Small intestine (tissue), 7 donors: ENCODE results near the gene ELAC2. TPM values are rescaled to one million over a fixed set of nuclear protein-coding genes. Genes with fewer than 3 reads are reported as not detected.

Experiments used
- DNase-seq, 2 donors: peaks; one replicate each; pipeline versions ENCODE4 v3.0.0 to v3.0.0-alpha.2; 2013
- FAIRE-seq: peaks from 2 replicates; lab custom pipeline; 2012; peaks lifted over from hg19 to GRCh38; lab: Jason Lieb, UNC
- H3K27ac ChIP-seq, 3 donors: one replicate each; pipeline ENCODE4 v1.5.1; 2013; ENCODE audit warnings: low read length in 2 of 3, mild to moderate bottlenecking in 2 of 3, control low read depth in 1 of 3, inconsistent platforms in 1 of 3, low read depth in 1 of 3, moderate library complexity in 1 of 3
- H3K27me3 ChIP-seq, 3 donors: one replicate each; pipeline ENCODE4 v1.6.1; 2013; ENCODE audit warnings: low read length in 3 of 3, inconsistent platforms in 1 of 3; ENCODE audit not compliant: control insufficient read depth in 3 of 3, insufficient read depth in 3 of 3
- H3K36me3 ChIP-seq, 3 donors: one replicate each; pipeline ENCODE4 v1.6.1; 2013; ENCODE audit warnings: low read length in 3 of 3, inconsistent platforms in 1 of 3, low read depth in 1 of 3, mild to moderate bottlenecking in 1 of 3, moderate library complexity in 1 of 3; ENCODE audit not compliant: control insufficient read depth in 3 of 3, insufficient read depth in 2 of 3
- H3K4me1 ChIP-seq, 3 donors: one replicate each; pipeline ENCODE4 v1.6.1; 2013; ENCODE audit warnings: low read length in 2 of 3, inconsistent platforms in 1 of 3, low read depth in 1 of 3, mild to moderate bottlenecking in 1 of 3, moderate library complexity in 1 of 3; ENCODE audit not compliant: control insufficient read depth in 3 of 3, insufficient read depth in 2 of 3
- H3K4me3 ChIP-seq, 3 donors: one replicate each; pipeline ENCODE4 v1.5.1; 2013; ENCODE audit warnings: low read length in 3 of 3, control low read depth in 1 of 3, inconsistent platforms in 1 of 3, low read depth in 1 of 3, mild to moderate bottlenecking in 1 of 3, moderate library complexity in 1 of 3
- H3K9me3 ChIP-seq, 2 donors: one replicate each; pipeline ENCODE4 v1.6.1; 2013; ENCODE audit warnings: low read depth in 1 of 2, low read length in 1 of 2; ENCODE audit not compliant: control insufficient read depth in 2 of 2, insufficient read depth in 1 of 2
- WGBS, 3 donors: extraction: QIAGEN DNeasy Blood & Tissue Kit; methylation state at CpG; one replicate each; pipeline ENCODE4 v1.1.7; 2013; 5-methylcytosine and 5-hydroxymethylcytosine counted together
- polyA plus RNA-seq, 4 donors: library from polyadenylated mRNA; stranded (reverse) in 3 of 4; unstranded in 1 of 4; fragments of 200-250 nt in 3 of 4; fragments of 120-200 nt in 1 of 4; gene quantifications; one replicate each; pipeline versions ENCODE4 v1.2.1 to v1.2.3, GENCODE V29; 2013
- donor health status: healthy with polysubstance abuse.
- donor health status: control.
- donor health status: control.
- donor health status: Bipolar disorder and iron deficiency.
- donor health status: healthy.

The ELAC2 gene
- polyA plus RNA-seq, 4 donors, result 30.0 to 44.5 (median 37.6) TPM

- Histone ChIP-seq H3K36me3 (peaks cover 31 to 79% (median 54%) of the 10 kb centered on the region in 3 donors), H3K27me3 (no peaks in the 10 kb centered on the region), H3K4me1 (no peaks in the 10 kb centered on the region), H3K27ac (no peak overlapping the region), H3K9me3 (no peaks in the 10 kb centered on the region), H3K4me3 (no peak overlapping the region)
- DNase-seq (no peak), FAIRE-seq (no peak)
- 92 to 95% (median 94%) methylated on average over 5 of the region's 5 CpGs for WGBS, 3 donors
Measured at GRCh38 chr17:12998874-12999273, 19.0 kb downstream of the ELAC2 start.

DNA sequence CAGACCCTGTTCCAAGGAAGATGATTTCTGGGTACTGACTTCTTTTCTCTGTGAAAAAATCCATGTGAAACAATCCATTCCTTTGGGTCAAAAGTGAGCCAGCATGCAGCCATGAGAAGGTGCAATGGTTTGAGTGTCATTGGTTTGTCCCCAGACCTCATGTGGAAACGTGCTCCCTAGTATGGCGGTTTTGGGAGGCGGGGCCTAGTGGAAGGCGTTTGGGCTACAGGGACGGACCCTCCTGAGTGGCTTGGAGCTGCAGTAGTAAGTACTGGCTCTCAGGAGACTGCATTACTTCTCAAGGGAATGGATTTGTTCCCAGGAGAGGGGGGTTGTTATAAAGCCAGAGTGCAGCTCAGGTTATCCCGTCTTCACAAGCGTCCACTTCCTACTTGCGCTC is 19.4 kb downstream of the ELAC2 start:
- H3K27me3 ChIP-seq, result no peaks in the 10 kb centered on the region
- H3K4me3 ChIP-seq, result no peak overlapping the region
- H3K36me3 ChIP-seq, result peaks cover 31 to 79% (median 59%) of the 10 kb centered on the region in 3 donors
- H3K4me1 ChIP-seq, result no peaks in the 10 kb centered on the region
- no peaks in the 10 kb centered on the region for H3K9me3 ChIP-seq
- H3K27ac ChIP-seq, result no peak overlapping the region
- 90 to 95% (median 91%) methylated on average over 8 of the region's 8 CpGs for WGBS, 3 donors
- DNase-seq (no peak), FAIRE-seq (no peak)

DNA sequence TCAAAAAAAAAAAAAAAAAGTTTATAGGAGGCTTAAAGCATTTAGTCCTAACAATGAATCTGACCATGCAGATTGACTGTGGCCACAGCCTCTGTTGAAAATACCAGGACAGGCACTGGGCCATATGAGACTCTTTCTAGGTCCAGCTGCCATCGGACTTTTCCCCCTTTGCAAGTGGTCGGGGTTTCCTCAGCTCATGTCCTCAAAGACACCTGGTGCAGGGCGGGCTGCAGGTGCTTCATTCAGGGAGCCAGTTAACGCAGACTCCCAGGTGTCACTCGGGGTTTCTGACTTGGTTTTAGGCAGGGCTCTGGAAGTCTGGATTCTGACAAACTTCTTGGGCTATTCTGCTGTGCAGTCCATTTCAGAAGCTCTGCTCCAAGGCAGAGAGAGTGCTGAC is 20.9 kb downstream of the ELAC2 start:
- no peaks in the 10 kb centered on the region for H3K9me3 ChIP-seq
- 73 to 86% (median 85%) methylated on average over 5 of the region's 5 CpGs for WGBS, 3 donors
- H3K27ac ChIP-seq, result no peak overlapping the region
- FAIRE-seq (no peak), DNase-seq (no peak)
- no peaks in the 10 kb centered on the region for H3K27me3 ChIP-seq
- H3K36me3 ChIP-seq, result peaks cover 32 to 79% (median 65%) of the 10 kb centered on the region in 3 donors
- H3K4me1 ChIP-seq, result no peaks in the 10 kb centered on the region
- no peak overlapping the region for H3K4me3 ChIP-seq

DNA sequence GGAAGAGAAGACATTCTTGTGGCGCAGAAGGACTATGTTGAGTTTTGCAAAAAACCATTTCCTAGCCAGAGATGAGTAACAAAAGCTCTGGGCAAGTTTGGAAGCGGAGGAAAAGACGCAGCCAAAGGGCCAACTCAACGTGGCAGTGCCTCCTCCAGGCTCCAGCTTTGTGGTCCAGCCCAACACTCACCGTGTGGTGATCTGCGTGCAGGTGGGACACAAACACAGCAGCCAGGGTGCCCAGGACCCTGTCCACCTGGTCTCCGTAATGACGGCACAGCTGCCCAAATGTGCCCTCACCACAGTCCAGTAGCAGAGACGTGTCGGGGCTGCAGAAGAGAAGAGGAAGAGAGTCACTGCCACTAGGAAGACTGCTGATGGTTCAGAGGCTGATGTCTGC is 21.5 kb downstream of the ELAC2 start:
- Histone ChIP-seq H3K9me3 (no peaks in the 10 kb centered on the region), H3K4me1 (no peaks in the 10 kb centered on the region), H3K36me3 (peaks cover 31 to 83% (median 66%) of the 10 kb centered on the region in 3 donors), H3K27me3 (no peaks in the 10 kb centered on the region), H3K4me3 (no peak overlapping the region), H3K27ac (no peak overlapping the region)
- WGBS, 3 donors, result 95 to 96% (median 95%) methylated on average over 10 of the region's 10 CpGs
- no peak for DNase-seq
- no peak for FAIRE-seq

DNA sequence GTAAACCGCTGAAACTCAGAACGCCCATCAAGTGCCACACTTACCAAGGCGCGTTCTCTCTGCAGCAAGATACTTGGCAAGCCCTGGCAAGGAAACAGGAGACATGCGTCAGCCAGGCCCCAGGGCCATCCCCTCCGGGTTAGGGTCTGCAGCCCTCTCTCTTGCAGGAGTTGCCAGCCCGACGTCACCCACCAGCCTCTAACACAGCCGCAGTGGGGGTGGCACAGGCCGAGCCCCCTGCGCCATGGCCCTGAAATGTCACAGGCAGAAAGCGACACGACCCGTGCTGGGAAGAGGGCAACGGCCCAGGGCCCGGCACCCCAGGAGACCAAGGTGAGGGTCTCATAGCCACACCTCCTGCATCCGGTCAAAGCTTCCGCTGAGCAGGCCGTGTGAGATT is 21.9 kb downstream of the ELAC2 start:
- Histone ChIP-seq H3K27me3 (no peaks in the 10 kb centered on the region), H3K27ac (no peak overlapping the region), H3K4me3 (no peak overlapping the region), H3K36me3 (peaks cover 33 to 86% (median 67%) of the 10 kb centered on the region in 3 donors), H3K4me1 (no peaks in the 10 kb centered on the region), H3K9me3 (no peaks in the 10 kb centered on the region)
- no peak for FAIRE-seq
- 95 to 96% (median 96%) methylated on average over 19 of the region's 19 CpGs for WGBS, 3 donors
- DNase-seq, result no peak

GRCh38 chr17:12995106-12995895 is 22.5 kb downstream of the ELAC2 start:
- Histone ChIP-seq H3K36me3 (peaks cover 35 to 84% (median 66%) of the 10 kb centered on the region in 3 donors), H3K4me3 (no peak overlapping the region), H3K27ac (no peak overlapping the region), H3K4me1 (no peaks in the 10 kb centered on the region), H3K27me3 (no peaks in the 10 kb centered on the region), H3K9me3 (no peaks in the 10 kb centered on the region)
- 91 to 93% (median 92%) methylated on average over 11 of the region's 11 CpGs for WGBS, 3 donors
- no peak for FAIRE-seq
- DNase-seq, result no peak

DNA sequence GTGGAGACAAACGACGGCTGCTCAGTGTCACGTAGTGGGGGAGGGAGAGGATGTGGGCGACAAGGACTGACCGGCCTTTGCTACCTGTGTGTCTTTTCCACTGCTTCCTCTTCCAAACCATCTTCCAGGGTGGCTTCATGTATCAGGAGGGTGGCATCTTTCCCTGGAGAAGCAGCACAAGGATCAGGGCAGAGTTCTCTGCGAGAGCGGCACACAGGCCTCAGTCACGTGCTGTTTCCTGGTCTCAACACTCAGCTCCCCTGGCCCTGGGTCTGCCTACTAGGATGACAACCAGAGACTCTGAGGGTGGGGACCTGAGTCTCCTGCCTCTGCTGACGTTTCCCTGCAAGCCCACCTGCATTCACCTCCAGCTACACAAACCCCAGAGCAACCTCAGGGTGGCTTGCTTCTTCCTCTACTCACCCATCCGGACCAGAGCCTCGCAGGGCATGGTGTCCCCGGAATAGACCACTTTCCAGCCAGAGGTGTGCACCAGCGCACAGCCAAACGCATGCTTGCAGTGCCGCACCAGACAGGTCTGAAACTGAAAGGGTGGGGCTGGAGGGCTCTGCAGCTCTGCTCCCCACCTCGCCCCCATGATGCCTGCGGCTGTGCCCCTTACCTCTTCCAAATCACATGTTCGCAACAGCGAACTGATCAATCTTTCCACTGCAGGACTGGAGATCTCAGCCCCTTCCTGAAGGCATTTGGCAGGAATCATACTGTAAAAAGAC is 23.3 kb downstream of the ELAC2 start:
- Histone ChIP-seq H3K9me3 (no peaks in the 10 kb centered on the region), H3K4me1 (no peaks in the 10 kb centered on the region), H3K36me3 (peaks cover 36 to 85% (median 61%) of the 10 kb centered on the region in 3 donors), H3K27me3 (no peaks in the 10 kb centered on the region), H3K27ac (no peak overlapping the region), H3K4me3 (no peak overlapping the region)
- DNase-seq, result no peak
- WGBS, 3 donors, result 89 to 91% (median 90%) methylated on average over 19 of the region's 19 CpGs
- FAIRE-seq, result no peak

- Histone ChIP-seq H3K36me3 (peaks cover 34 to 81% (median 56%) of the 10 kb centered on the region in 3 donors), H3K9me3 (no peaks in the 10 kb centered on the region), H3K4me3 (no peak overlapping the region), H3K4me1 (no peaks in the 10 kb centered on the region), H3K27ac (no peak overlapping the region), H3K27me3 (no peaks in the 10 kb centered on the region)
- no peak for FAIRE-seq
- no peak for DNase-seq
- 90 to 94% (median 93%) methylated on average over 13 to 14 of the region's 14 CpGs for WGBS, 3 donors
Measured at GRCh38 chr17:12993631-12994030, 24.2 kb downstream of the ELAC2 start.
